HepG2 (cell line): ENCODE data around the gene SLC16A3. TPM values are rescaled to one million over a fixed set of nuclear protein-coding genes. Genes with fewer than 3 reads are reported as not detected.

Source experiments
- ARID3A ChIP-seq: IDR thresholded peaks from 2 replicates; pipeline ENCODE4 v1.6.1; 2012; ENCODE audit warnings: low read depth, low read length, improper control_type of control experiment
- BRCA1 ChIP-seq: sonication (generic); formaldehyde crosslinking; IDR thresholded peaks from 2 replicates; pipeline ENCODE4 v1.4.0; 2020; ENCODE audit warnings: missing genetic modification reagents
- CREBL2 ChIP-seq: sonication (generic); formaldehyde crosslinking; IDR thresholded peaks from 2 replicates; pipeline ENCODE4 v1.8.1; 2023; ENCODE audit warnings: missing genetic modification reagents, mild to moderate bottlenecking, borderline replicate concordance
- EZH2 ChIP-seq: conservative IDR thresholded peaks from 2 replicates; pipeline ENCODE4 v1.6.1; 2012; ENCODE audit warnings: mild to moderate bottlenecking, low read depth, low read length, moderate library complexity
- GPN1 ChIP-seq: sonication (generic); formaldehyde crosslinking; IDR thresholded peaks from 2 replicates; pipeline ENCODE4 v1.5.1; 2020; ENCODE audit warnings: missing genetic modification reagents, borderline replicate concordance
- JUN ChIP-seq: sonication (generic); formaldehyde crosslinking; IDR thresholded peaks from 2 replicates; pipeline ENCODE4 v1.4.0; 2020; ENCODE audit warnings: mild to moderate bottlenecking, missing genetic modification reagents
- KAT8 ChIP-seq: IDR thresholded peaks from 2 replicates; pipeline ENCODE4 v1.6.1; 2016; ENCODE audit warnings: missing genetic modification reagents, missing compliant biosample characterization
- PTBP1 ChIP-seq: fragments of 200-400 bp; formaldehyde crosslinking; IDR thresholded peaks from 2 replicates; pipeline ENCODE4 v1.6.1; 2018; ENCODE audit warnings: low read length, low read depth; ENCODE audit not compliant: poor library complexity, severe bottlenecking
- ZNF282 ChIP-seq: fragments of 450-650 bp; IDR thresholded peaks from 2 replicates; pipeline ENCODE4 v1.6.1; 2018; ENCODE audit not compliant: partially characterized antibody
- ZNF350 ChIP-seq: sonication (generic); formaldehyde crosslinking; IDR thresholded peaks from 2 replicates; pipeline ENCODE4 v1.4.0; 2020; ENCODE audit warnings: mild to moderate bottlenecking, low read depth, missing genetic modification reagents, borderline replicate concordance
- ZNF451 ChIP-seq: sonication (generic); formaldehyde crosslinking; IDR thresholded peaks from 2 replicates; pipeline ENCODE4 v1.5.0; 2020; ENCODE audit warnings: mild to moderate bottlenecking, missing genetic modification reagents
- ZNF703 ChIP-seq: sonication (generic); formaldehyde crosslinking; IDR thresholded peaks from 2 replicates; pipeline ENCODE4 v1.5.1; 2020; ENCODE audit warnings: missing genetic modification reagents, mild to moderate bottlenecking, moderate library complexity, borderline replicate concordance
- ZSCAN25 ChIP-seq: sonication (generic); formaldehyde crosslinking; IDR thresholded peaks from 2 replicates; pipeline ENCODE4 v1.8.0; 2022; ENCODE audit warnings: mild to moderate bottlenecking, missing genetic modification reagents
- polyA plus RNA-seq, 8 experiments: library from polyadenylated mRNA; depleted of rRNA in 3 of 8; stranded (reverse) in 7 of 8; unstranded in 1 of 8; fragments of >200 nt; fragmentation: Illumina TruSeq in 4 of 8; extraction: Trizol in 4 of 8; gene quantifications; 2 replicates each; pipeline versions ENCODE4 v1.2.1 to v1.2.3, GENCODE V29; 2011 to 2016; ENCODE audit warnings: low read depth in 4 of 8, missing spikeins in 1 of 8, mixed read lengths in 1 of 8; ENCODE audit not compliant: insufficient read depth in 1 of 8
- total RNA-seq, 5 experiments: library from RNA; depleted of rRNA; stranded (reverse); fragments of >200 nt; fragmentation: Illumina TruSeq; extraction: Trizol; gene quantifications; 2 replicates each; pipeline ENCODE4 v1.2.3, GENCODE V29; 2016; ENCODE audit warnings: low read depth in 1 of 5
- TF ChIP-seq, protein P1 (sequence below): sonication (generic); formaldehyde crosslinking; IDR thresholded peaks from 2 replicates; pipeline ENCODE4 v1.4.0; 2020; ENCODE audit warnings: mild to moderate bottlenecking, missing genetic modification reagents
- TF ChIP-seq, protein P2 (sequence below): sonication (generic); formaldehyde crosslinking; IDR thresholded peaks from 2 replicates; pipeline ENCODE4 v1.5.0; 2020; ENCODE audit warnings: missing genetic modification reagents, mild to moderate bottlenecking, borderline replicate concordance
- TF ChIP-seq, protein P3 (sequence below): sonication (generic); formaldehyde crosslinking; IDR thresholded peaks from 2 replicates; pipeline ENCODE4 v1.4.0; 2020; ENCODE audit warnings: missing genetic modification reagents
- TF ChIP-seq, protein P4 (sequence below): sonication (generic); formaldehyde crosslinking; IDR thresholded peaks from 2 replicates; pipeline ENCODE4 v1.4.0; 2020; ENCODE audit warnings: mild to moderate bottlenecking, missing genetic modification reagents

Gene SLC16A3
- total and polyA plus RNA-seq, 2 of the 13 experiments (the other 11 are each of a cell fraction or from before 2014, with no cell fraction given), result 242 to 349 TPM

GRCh38 chr17:82228842-82229697 is at the start of gene SLC16A3 (continued):
- TF ChIP-seq, protein P1, sequence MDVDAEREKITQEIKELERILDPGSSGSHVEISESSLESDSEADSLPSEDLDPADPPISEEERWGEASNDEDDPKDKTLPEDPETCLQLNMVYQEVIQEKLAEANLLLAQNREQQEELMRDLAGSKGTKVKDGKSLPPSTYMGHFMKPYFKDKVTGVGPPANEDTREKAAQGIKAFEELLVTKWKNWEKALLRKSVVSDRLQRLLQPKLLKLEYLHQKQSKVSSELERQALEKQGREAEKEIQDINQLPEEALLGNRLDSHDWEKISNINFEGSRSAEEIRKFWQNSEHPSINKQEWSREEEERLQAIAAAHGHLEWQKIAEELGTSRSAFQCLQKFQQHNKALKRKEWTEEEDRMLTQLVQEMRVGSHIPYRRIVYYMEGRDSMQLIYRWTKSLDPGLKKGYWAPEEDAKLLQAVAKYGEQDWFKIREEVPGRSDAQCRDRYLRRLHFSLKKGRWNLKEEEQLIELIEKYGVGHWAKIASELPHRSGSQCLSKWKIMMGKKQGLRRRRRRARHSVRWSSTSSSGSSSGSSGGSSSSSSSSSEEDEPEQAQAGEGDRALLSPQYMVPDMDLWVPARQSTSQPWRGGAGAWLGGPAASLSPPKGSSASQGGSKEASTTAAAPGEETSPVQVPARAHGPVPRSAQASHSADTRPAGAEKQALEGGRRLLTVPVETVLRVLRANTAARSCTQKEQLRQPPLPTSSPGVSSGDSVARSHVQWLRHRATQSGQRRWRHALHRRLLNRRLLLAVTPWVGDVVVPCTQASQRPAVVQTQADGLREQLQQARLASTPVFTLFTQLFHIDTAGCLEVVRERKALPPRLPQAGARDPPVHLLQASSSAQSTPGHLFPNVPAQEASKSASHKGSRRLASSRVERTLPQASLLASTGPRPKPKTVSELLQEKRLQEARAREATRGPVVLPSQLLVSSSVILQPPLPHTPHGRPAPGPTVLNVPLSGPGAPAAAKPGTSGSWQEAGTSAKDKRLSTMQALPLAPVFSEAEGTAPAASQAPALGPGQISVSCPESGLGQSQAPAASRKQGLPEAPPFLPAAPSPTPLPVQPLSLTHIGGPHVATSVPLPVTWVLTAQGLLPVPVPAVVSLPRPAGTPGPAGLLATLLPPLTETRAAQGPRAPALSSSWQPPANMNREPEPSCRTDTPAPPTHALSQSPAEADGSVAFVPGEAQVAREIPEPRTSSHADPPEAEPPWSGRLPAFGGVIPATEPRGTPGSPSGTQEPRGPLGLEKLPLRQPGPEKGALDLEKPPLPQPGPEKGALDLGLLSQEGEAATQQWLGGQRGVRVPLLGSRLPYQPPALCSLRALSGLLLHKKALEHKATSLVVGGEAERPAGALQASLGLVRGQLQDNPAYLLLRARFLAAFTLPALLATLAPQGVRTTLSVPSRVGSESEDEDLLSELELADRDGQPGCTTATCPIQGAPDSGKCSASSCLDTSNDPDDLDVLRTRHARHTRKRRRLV (CRISPR knock-in tag), result no peak
- TF ChIP-seq CREBL2 (CRISPR knock-in tag) (no peak), ZNF451 (CRISPR knock-in tag) (peak; percentile 51; the same call in 1 of the 2 replicates), JUN (CRISPR knock-in tag) (no peak), ZNF350 (CRISPR knock-in tag) (no peak), ZNF282 (no peak), PTBP1 (no peak), ZNF703 (no peak), ZSCAN25 (CRISPR knock-in tag) (no peak), BRCA1 (CRISPR knock-in tag) (no peak), GPN1 (CRISPR knock-in tag) (no peak), KAT8 (CRISPR knock-in tag) (0 out of 2 replicates have a peak, but pooled peaks have one; percentile 10), ARID3A (no peak), EZH2 (no peak)
- TF ChIP-seq, protein P2, sequence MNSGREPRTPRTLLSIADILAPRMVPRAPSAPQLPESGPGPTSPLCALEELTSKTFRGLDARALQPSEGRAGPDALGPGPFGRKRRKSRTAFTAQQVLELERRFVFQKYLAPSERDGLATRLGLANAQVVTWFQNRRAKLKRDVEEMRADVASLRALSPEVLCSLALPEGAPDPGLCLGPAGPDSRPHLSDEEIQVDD, result no peak
- TF ChIP-seq, protein P3, sequence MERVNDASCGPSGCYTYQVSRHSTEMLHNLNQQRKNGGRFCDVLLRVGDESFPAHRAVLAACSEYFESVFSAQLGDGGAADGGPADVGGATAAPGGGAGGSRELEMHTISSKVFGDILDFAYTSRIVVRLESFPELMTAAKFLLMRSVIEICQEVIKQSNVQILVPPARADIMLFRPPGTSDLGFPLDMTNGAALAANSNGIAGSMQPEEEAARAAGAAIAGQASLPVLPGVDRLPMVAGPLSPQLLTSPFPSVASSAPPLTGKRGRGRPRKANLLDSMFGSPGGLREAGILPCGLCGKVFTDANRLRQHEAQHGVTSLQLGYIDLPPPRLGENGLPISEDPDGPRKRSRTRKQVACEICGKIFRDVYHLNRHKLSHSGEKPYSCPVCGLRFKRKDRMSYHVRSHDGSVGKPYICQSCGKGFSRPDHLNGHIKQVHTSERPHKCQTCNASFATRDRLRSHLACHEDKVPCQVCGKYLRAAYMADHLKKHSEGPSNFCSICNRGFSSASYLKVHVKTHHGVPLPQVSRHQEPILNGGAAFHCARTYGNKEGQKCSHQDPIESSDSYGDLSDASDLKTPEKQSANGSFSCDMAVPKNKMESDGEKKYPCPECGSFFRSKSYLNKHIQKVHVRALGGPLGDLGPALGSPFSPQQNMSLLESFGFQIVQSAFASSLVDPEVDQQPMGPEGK, result peak; percentile 37; the same call in 1 of the 2 replicates
- TF ChIP-seq, protein P4, sequence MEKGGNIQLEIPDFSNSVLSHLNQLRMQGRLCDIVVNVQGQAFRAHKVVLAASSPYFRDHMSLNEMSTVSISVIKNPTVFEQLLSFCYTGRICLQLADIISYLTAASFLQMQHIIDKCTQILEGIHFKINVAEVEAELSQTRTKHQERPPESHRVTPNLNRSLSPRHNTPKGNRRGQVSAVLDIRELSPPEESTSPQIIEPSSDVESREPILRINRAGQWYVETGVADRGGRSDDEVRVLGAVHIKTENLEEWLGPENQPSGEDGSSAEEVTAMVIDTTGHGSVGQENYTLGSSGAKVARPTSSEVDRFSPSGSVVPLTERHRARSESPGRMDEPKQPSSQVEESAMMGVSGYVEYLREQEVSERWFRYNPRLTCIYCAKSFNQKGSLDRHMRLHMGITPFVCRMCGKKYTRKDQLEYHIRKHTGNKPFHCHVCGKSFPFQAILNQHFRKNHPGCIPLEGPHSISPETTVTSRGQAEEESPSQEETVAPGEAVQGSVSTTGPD, result no peak
